SIG-M5 treated with dmso at 0.1 percent for 504 hours (cell line): ENCODE data around the gene MINDY3.

Source experiments
- DNase-seq: peaks from one replicate; lab custom pipeline; 2025; ENCODE audit not compliant: unreplicated experiment; lab: John Stamatoyannopoulos, UW

The MINDY3 gene

GRCh38 chr10:15808204-15808797 lies 52.0 kb downstream of the MINDY3 start:
- no peak for DNase-seq

DNA sequence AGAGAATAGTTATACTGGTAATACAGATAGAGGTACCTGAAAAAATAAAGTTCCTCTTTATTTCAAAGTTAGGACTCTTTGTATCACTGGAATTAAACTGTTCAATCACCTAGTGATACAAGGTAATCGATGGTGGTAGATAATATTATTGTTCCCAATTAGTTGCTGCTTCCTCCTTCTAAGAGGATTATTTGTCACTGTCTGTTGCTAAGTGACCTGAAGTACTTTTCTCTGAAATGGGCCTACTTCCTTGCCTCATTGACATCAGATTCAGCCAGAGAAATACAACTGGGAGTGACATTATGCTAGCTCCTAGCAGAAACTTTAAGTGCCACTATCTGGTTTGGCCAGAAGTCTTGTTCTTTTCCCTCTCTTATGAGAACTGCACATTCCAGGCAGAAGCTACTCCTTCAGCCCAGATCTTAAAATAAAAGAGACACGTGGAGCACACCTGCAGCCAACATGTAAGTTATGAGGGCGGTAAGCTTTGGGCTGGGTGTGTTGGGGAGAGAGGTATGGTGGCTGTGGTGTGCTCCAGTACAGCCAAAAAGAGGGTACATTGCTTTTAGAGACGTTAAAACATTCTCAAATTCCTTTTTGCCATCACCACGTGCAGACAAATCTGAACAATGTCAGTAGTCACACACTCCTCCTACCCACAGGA lies 54.8 kb downstream of the MINDY3 start:
- no peak for DNase-seq

DNA sequence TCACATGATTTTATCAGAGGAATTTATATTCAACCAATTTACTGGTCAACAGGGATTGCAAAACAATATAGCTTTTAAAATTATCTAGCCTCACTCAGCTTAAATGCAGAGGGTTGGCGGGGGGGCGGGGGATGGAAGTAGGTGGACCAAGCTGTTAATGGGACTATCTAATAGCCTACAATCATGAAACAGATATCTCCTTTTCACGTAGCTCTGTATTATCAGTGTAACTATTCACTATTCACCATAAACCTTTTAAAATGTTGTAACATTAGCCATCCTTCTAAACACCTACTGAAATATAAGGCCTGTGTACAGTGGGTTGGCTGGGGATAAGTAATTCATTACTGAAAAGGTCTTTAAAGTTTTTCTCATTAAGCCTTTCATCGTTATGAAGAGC lies 56.2 kb downstream of the MINDY3 start:
- no peak for DNase-seq

GRCh38 chr10:15802375-15802949 lies 57.8 kb downstream of the MINDY3 start:
- DNase-seq = no peak

GRCh38 chr10:15801641-15802040 lies 58.7 kb downstream of the MINDY3 start:
- no peak for DNase-seq

DNA sequence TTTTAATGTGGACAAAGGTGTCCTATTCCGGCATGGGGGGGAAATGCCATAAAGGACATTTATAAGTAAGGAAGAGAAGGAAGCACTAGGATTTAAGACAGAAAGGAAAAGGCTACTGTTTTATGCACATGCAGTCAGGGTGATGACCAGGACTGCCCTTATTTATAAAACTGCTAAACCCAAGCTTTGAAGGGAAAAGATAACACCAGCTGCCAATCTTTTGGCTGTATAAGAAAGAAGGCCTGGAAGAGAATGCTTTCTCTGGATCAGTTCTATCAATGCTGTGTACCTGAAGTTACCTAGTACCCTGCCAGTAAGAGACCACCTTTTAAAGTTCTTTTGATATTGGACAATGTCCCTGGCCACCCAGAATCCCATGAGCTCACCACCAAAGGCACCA lies 59.2 kb downstream of the MINDY3 start:
- no peak for DNase-seq

DNA sequence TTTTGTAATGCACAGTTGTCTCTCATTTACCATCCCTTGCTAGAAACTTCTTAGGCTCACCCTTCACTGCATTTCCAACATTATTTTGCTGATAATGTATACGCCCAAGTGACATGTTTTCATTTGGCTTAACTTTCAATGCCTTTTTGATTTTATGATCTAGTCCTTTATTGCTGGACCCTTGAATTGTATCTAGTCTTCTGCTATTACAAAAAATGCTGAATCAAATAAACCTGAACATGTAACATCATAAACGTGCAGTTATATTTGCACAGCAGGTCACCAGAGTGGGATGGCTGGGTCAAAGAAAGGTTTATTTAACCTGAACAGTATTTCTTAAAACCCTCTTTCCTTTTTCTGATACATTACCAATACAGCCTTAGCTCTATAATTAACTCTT lies 63.0 kb downstream of the MINDY3 start:
- DNase-seq = no peak

DNA sequence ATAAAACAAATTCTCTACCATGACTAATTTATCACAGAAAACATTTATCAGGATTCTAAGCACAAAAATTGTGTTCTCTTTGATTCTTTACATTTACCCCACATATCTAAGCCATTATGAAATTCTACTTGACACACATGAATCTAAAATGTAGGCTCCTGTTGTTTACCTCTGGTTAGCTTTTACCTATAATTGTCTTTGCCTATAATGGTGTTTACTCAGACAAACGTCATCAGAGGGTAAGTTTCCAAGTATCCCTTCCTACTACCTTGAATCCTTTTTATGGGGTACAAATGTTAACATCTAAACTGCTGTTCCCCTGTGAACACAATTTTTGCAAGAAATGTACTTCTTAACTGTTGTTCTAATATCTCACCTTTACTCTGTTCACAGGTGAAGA lies 63.5 kb downstream of the MINDY3 start:
- no peak for DNase-seq

DNA sequence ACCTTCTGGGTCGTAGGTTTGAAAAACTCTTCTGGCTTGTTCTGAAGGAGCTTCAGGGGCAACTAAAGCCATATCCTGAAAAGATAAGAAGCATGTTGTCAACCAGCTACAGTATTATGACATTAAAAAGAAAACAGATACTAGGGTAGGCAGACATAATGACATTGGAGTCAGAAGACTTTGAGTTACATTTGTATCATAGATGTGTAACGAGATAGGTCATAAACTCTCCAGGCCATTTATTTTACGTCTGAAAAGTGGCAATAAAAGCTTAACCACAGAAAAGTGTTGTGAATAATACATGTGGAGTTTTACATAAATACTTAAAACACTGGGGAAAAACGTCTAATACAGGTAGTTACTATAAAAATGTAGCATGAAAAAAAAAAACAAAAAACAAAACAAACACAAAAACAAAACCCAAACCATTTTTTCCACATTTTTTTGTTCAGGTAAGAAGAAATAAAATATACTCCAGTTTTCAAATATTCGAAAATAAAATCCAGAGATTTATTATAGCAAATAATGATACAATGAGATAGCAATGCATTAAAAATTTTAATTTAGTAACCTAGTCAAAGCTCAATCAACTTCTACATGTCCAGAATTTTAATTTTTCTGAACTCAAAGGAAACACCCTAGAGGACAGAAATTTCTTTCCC lies 64.1 kb downstream of the MINDY3 start:
- no peak for DNase-seq

- DNase-seq = no peak
Observed at GRCh38 chr10:15795036-15795792, 65.1 kb downstream of the MINDY3 start.

DNA sequence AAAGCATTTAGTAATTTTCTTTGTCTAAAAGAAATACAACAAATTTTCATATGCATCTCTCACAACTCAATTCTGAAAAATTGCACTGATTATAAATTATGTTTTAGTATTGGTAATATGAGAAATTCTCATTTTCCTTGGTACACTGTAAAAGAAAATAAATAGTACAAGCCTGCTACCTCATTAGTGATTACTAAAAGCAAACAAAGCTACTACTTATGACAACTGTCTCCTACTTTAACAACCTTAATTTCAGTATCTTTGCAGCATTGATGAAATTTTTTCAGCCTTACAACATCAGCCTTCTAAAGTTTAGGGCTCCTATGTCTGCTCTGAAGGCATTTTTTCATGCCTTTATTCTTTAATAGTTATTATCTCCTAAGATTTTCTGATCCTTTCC lies 65.7 kb downstream of the MINDY3 start:
- no peak for DNase-seq

DNA sequence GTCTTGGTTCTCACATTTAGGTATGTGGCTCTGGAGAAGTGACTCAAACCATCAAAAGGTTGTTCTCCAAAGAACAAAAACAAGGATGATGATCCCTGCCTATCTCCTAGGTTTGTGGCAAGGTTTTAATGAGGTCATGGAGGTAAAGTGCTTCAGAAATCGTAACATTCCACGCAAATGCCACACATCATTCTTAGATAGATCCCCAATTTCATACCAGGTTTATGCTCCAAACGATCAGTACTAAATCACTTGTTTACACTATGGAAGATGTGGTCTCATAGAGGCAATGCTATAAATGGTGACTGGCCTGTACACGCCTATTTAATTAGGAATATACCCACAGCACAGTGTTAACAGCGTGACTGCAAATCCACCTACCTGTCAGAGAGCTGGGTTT lies 66.6 kb downstream of the MINDY3 start:
- DNase-seq = no peak

GRCh38 chr10:15792777-15793176 lies 67.5 kb downstream of the MINDY3 start:
- DNase-seq = no peak

- no peak for DNase-seq
Observed at GRCh38 chr10:15791816-15792524, 68.3 kb downstream of the MINDY3 start.

DNA sequence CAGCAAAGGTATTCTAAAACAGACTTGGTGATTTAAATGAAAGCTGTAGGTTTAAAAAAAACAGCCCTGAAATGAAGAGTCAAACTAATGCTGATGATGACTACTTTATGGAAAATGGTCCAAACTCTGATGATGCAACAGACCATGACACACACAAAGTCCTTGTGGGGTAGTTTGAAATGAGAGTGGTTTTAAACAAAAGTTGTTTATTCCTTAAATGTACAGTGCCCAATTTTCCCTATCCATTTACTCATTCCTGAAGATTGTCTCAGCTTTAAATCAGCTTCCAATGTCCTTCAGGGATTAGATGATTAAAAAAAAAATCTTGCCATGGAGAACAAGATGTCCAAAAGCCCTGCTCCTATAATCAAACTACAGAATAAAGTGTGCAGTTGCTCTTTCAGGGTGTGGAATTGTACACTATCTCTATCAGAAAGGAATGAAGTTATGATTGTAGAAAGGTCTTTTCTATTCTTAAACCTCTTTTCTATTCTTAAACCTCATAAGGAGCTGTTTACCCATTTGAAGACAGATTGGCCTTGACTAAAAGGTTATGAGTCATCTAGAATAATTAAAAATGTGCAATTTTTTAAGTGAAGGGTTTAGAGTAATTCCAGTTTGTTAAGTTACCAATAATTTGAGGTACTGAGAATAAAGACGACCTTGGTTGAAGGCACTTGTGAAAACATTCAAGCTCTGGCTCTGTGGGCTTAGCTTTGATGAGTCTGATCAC lies 70.3 kb downstream of the MINDY3 start:
- no peak for DNase-seq

DNA sequence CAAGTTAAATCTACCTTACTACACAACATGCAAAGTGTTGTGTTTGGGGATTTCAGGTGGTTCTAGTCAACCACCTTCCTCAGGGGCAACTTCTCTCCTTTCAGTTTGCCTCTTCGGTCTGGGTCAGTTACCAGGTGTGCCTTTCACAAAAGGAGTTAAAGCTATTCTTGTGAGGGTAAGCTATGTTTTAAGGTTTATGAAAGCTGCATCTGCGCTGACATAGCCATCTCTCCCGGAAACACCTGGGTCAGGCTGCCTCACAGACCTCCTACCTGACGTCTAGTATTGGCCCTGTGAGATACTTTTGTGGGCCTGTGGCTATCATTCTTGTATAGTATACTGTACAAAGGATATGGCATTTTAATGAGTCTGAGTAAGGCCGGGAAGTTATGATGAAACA lies 72.9 kb downstream of the MINDY3 start:
- DNase-seq = no peak

DNA sequence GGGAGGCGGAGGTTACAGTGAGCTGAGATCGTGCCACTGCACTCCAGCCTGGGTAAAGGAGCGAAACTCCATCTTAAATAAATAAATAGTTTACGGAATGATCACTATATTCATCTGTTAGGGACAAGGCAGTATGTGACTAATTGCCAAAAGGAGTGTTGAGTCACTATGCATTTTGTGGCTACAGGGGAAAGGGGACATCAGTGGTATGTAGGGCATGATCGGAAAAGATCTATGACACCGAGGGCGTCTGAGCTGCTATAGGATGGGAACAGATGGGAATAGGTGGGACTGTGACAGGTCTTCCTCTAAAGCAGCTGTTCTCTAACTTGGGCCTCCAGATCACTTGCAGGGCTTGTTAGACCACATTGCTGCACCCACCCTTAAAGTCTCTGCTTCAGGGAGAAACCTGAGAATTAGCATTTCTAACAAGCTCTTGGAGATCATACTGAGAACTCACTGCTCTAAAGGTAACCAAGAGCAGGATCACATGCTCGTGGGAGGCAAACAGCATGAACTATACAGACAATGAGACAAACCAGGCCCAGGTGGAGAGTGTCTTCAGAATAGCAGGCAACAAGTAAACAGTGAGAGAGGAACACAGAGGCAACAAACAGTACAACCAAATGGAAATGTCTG lies 75.5 kb downstream of the MINDY3 start:
- no peak for DNase-seq

GRCh38 chr10:15783941-15784636 lies 76.2 kb downstream of the MINDY3 start:
- no peak for DNase-seq

GRCh38 chr10:15782851-15783250 lies 77.5 kb downstream of the MINDY3 start:
- DNase-seq = no peak
